CD4-positive, alpha-beta T cell treated with Interleukin-12 subunit alpha and Interleukin-12 subunit beta, for 1 hour (primary cell): Measurements from ENCODE around the gene MYB.
A peak's percentile ranks its signal among the peaks of the same experiment; 100 is the strongest.

Experiments used
- DNase-seq: peaks from one replicate; pipeline ENCODE4 v3.0.0-alpha.2; 2020

The MYB gene

GRCh38 chr6:135189344-135189743 is 8.2 kb downstream of the MYB start:
- no peak for DNase-seq

DNA sequence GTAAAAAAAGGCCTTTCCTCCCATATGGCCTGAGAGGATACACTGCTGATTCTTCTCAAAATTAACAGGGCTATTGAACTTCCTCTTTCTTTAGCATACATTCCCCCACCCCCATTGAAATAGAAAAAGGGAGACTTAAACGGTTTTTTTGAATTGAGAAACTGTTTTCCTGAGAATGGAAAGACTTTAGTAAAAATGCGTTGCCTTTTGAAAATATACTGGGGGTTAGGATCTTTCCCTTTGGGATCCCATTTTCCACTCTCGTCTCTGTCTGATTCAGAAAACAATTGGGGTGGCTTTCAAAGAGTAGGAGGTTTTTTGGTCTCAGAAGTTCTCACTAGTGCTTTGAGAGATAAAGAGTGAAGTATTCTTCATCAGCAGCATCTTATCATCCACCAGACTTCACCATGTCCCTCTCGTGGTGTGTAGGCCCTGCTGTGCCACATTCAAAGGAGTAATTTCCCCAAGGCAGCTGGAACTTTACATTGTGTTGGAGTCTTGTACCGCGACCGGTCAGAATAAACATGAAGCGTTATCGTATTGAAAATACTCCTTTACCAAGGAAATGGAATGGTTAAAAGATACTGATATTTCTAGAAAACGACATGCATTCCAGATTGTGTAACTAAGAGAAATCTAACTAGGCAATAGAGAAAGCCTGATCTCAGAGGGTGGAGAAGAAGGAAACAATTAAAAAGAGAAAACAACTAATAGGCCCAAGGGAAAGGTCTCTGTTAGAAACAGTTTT is 10.6 kb downstream of the MYB start:
- DNase-seq: no peak

DNA sequence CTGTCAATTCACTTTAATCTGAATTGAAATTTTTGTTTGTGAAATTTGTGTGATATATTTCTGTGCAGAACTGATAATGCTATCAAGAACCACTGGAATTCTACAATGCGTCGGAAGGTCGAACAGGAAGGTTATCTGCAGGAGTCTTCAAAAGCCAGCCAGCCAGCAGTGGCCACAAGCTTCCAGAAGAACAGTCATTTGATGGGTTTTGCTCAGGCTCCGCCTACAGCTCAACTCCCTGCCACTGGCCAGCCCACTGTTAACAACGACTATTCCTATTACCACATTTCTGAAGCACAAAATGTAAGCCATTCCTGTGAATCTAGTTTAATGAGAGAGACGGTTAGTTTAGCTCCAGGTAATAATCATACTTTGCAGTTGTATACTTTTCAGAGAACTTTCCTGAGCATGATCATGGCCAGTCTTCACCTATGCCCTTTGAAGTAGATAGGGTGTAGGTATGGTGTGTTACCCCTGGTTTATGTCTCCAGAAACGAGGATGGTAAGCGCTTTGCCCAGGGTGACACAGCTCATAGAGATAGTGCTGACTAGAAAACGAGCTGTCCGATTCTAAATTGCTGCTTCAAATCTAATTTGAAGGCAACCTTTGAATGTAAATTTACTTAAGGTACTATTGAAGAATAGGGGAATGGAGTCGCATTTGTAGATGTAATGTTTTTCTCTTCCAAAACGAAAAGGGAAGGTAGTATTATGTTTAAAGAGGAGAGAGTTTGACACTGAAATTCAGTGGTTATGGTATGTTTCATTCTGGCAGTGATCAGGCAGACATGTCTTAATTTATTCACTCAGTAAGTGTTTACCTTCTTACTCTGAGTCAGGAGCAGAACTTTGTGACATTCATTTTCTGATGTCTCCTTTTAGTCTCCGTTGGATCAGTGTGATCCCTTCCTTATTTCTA is 11.4 kb downstream of the MYB start:
- DNase-seq: no peak

- no peak for DNase-seq
Observed at GRCh38 chr6:135193221-135193620, 12.1 kb downstream of the MYB start.

GRCh38 chr6:135195041-135195440 is 13.9 kb downstream of the MYB start:
- no peak for DNase-seq

DNA sequence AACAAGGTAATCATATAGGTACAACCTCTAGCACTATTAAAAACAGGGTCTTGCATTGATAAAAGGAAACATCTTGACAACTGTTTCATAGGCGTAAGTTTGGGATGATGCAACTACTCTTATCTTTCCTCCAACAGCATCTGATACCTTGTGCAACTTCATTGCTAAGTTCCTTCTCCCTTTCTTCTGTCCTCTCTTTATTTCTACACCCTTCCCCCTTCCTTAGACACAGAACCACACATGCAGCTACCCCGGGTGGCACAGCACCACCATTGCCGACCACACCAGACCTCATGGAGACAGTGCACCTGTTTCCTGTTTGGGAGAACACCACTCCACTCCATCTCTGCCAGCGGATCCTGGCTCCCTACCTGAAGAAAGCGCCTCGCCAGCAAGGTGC is 14.4 kb downstream of the MYB start:
- no peak for DNase-seq

- no peak for DNase-seq
Observed at GRCh38 chr6:135196739-135197510, 15.8 kb downstream of the MYB start.

- no peak for DNase-seq
Observed at GRCh38 chr6:135202836-135203235, 21.7 kb downstream of the MYB start.

GRCh38 chr6:135204951-135205350 is 23.8 kb downstream of the MYB start:
- DNase-seq: no peak

DNA sequence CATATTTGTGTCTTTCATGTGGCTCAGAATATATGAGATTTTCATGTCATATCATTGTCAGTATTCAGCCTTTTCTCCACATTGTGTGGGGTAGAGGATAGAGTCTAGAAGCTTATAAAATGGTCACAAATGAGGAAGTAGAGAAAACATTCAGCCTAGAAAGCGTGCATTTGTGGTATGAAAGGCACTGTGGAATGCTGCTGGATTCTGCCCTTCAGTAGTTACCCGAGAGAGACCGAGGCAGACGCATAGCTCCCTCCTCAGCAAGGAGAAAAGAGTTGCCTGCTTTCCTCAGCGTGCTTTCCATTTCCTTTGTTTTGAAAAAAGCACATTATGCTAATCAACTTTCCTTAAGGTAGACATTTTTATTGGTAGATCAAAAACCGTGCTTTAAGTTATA is 28.7 kb downstream of the MYB start:
- peak; percentile 26 for DNase-seq

GRCh38 chr6:135210632-135211305 is 29.7 kb downstream of the MYB start:
- no peak for DNase-seq

DNA sequence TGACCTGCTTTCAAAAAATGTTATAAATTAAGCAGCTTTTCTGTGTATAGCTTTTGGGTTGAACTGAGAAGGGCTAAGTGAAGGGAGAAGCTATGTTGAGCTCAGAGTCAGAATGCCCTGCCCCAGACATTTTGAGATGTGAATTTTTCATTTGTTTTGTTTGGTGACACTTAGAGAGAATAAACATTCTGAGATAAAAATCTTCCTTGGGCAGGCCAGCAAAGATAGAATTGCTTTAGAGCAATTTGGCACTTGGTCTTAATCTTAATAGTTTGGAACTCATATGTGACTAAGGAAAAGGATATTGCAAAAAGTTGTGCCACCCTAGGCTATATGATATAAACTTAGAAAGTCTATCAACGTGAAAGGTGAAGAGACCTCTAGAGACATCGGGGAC is 30.2 kb downstream of the MYB start:
- no peak for DNase-seq

DNA sequence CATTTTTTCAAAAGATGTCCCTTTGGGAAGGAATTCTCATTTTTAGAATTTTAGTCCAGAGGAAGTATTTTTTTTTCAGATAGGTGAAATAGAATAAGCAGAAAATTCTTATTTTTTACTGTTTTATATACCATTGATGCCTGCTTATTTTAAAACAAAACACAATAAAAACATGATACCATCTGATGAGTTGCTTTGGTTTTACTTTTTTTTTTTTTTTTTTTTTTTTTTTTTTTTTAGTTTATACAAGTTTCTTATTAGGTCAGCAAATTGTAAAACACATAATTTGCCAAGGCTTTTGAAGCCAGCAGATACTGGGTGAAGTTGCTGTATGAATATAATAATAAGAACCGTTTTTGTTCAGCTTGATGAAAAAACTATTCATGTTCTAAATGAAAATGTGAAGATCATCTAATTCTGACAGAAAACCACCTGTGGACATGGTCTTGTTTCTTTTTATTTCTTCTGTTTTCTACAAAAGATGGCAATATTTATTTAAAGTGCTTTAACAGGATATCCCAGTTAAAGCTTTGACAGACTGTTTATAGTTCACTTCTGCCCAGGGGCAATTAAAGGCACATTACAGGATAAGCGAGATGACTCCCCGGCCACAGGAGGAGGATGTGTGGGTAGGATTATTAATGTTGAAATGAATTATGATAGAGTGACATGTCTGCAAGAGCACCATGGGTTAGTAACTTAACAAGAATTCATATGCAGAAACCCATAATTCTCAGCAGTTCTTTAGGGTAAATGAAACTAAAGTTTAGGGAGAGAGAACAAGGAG is 31.1 kb downstream of the MYB start:
- no peak for DNase-seq

DNA sequence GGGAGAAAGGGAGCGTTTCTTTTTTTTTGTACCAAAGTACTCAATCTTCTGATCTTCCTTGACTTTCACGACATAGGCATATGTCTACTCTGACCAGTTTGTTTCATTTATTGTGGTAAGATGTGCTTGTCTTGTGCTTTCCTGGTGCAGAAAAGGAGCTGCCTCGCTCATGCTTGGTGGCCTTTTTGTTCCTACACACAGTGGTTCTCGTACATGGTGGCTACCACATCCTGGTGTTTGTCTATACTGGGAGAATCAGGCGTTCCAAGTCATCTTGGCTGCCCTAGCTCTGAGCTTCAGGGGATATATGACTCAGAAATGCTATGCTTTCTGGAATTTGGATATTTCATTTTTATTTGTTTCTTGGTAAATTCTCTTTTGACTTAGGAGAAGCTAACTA is 31.8 kb downstream of the MYB start:
- DNase-seq: no peak

GRCh38 chr6:135213616-135214015 is 32.5 kb downstream of the MYB start:
- no peak for DNase-seq

- no peak for DNase-seq
Observed at GRCh38 chr6:135215160-135215559, 34.1 kb downstream of the MYB start.

GRCh38 chr6:135215563-135215962 is 34.5 kb downstream of the MYB start:
- no peak for DNase-seq

DNA sequence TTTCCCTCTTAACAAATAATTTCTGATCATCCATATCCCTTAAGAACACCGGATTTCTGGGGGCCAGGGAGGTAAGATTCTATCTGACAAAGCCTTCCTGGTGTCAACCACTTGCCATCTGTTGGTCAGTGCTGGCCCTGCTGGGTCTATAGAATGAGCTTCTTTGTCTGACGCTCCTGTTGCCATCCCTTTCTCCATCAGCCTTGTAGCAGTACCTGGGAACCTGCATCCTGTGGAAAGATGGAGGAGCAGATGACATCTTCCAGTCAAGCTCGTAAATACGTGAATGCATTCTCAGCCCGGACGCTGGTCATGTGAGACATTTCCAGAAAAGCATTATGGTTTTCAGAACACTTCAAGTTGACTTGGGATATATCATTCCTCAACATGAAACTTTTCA is 36.6 kb downstream of the MYB start:
- DNase-seq: no peak

DNA sequence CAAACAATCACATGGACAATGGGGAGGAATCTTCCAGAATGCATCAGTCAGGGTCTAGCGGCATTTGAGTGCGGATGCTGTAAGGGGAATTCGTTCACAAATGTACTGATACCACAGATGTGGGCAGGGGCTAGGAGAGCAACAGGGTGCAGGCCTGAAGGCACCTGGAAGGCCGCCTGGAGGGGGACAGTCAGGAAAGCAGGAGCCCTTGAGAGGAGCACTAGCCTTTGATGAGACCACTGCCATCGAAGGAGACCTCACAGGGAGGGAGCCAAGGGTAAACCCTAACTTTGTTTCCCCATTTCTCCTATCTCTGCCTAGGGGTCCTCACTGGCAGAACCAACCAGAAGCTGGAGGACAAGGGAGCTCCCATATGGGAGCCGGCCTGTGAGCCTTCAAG is 38.2 kb downstream of the MYB start:
- DNase-seq: no peak

GRCh38 chr6:135221042-135221441 is 39.9 kb downstream of the MYB start:
- DNase-seq: no peak

- DNase-seq: no peak
Observed at GRCh38 chr6:135221505-135221904, 40.4 kb downstream of the MYB start.

- no peak for DNase-seq
Observed at GRCh38 chr6:135222623-135223022, 41.5 kb downstream of the MYB start.
